Measurements from ENCODE around the gene PCGF5.
A peak's percentile ranks its signal among the peaks of the same experiment; 100 is the strongest.
"Not testable (repeated sequence)": the region's sequence is repeated elsewhere in the genome, so short reads cannot be mapped to it uniquely, and the experiment has no call there.

PCGF5 gene

GRCh38 chr10:91289305-91289704, 68.8 kb downstream of the PCGF5 start:
- H3K9me3 Mint-ChIP-seq = no peaks in the 10 kb centered on the region
- peaks cover 7% of the 10 kb centered on the region for H3K27me3 Mint-ChIP-seq
- H3K27ac Mint-ChIP-seq = no peak overlapping the region
- H3K4me3 Mint-ChIP-seq = no peak overlapping the region
- ATAC-seq = no peak
- no peak for DNase-seq
- no peaks in the 10 kb centered on the region for H3K4me1 Mint-ChIP-seq

GRCh38 chr10:91290607-91291006, 70.1 kb downstream of the PCGF5 start:
- Mint-ChIP-seq H3K9me3 (no peaks in the 10 kb centered on the region), H3K27me3 (peaks cover 7% of the 10 kb centered on the region), H3K4me3 (no peak overlapping the region), H3K4me1 (no peaks in the 10 kb centered on the region), H3K27ac (peak overlapping the region in 1 of 2 donors; percentile 10)
- peak; percentile 17 for ATAC-seq
- DNase-seq = no peak

GRCh38 chr10:91294134-91294906, 73.9 kb downstream of the PCGF5 start:
- Mint-ChIP-seq H3K27me3 (peaks cover 7% of the 10 kb centered on the region), H3K9me3 (no peaks in the 10 kb centered on the region), H3K27ac (no peak overlapping the region), H3K4me3 (no peak overlapping the region), H3K4me1 (peaks cover 10% of the 10 kb centered on the region)
- no peak for ATAC-seq
- DNase-seq = no peak

- no peak for ATAC-seq
- H3K4me1 Mint-ChIP-seq = peaks cover 10% of the 10 kb centered on the region
These were observed 74.9 kb downstream of the PCGF5 start for GRCh38 chr10:91295346-91295745.

GRCh38 chr10:91296471-91296870, 76.0 kb downstream of the PCGF5 start:
- no peak for DNase-seq
- Mint-ChIP-seq H3K27me3 (peaks cover 4% of the 10 kb centered on the region), H3K9me3 (no peaks in the 10 kb centered on the region), H3K27ac (no peak overlapping the region), H3K4me3 (no peak overlapping the region), H3K4me1 (peaks cover 10% of the 10 kb centered on the region)
- ATAC-seq = no peak

More at GRCh38 chr10:91295346-91295745, 74.9 kb downstream of the PCGF5 start:
- peaks cover 7% of the 10 kb centered on the region for H3K27me3 Mint-ChIP-seq
- H3K27ac Mint-ChIP-seq = peak overlapping the region in 1 of 2 donors; percentile 39
- no peaks in the 10 kb centered on the region for H3K9me3 Mint-ChIP-seq
- H3K4me3 Mint-ChIP-seq = no peak overlapping the region
- DNase-seq = no peak

- H3K4me1 Mint-ChIP-seq = peaks cover 10% of the 10 kb centered on the region
- H3K4me3 Mint-ChIP-seq = peak overlapping the region; percentile 70 to 72
- ATAC-seq = peak; percentile 97
- DNase-seq = peak; percentile 72 to 82
- no peaks in the 10 kb centered on the region for H3K27me3 Mint-ChIP-seq
- no peaks in the 10 kb centered on the region for H3K9me3 Mint-ChIP-seq
- H3K27ac Mint-ChIP-seq = no peak overlapping the region
These were observed 77.9 kb downstream of the PCGF5 start for GRCh38 chr10:91298224-91298871.

GRCh38 chr10:91299999-91300575, 79.6 kb downstream of the PCGF5 start:
- H3K9me3 Mint-ChIP-seq = no peaks in the 10 kb centered on the region
- H3K4me3 Mint-ChIP-seq = no peak overlapping the region
- peaks cover 10% of the 10 kb centered on the region for H3K4me1 Mint-ChIP-seq
- H3K27ac Mint-ChIP-seq = no peak overlapping the region
- DNase-seq (no peak), ATAC-seq (no peak)
- no peaks in the 10 kb centered on the region for H3K27me3 Mint-ChIP-seq

- H3K27me3 Mint-ChIP-seq, H3K27ac Mint-ChIP-seq, H3K9me3 Mint-ChIP-seq, DNase-seq, H3K4me3 Mint-ChIP-seq, ATAC-seq, H3K4me1 Mint-ChIP-seq: not testable (repeated sequence)
These were observed 82.5 kb downstream of the PCGF5 start for GRCh38 chr10:91302946-91303345.

GRCh38 chr10:91305979-91306378, 85.5 kb downstream of the PCGF5 start:
- not testable (repeated sequence) for H3K4me1 Mint-ChIP-seq, H3K27ac Mint-ChIP-seq, ATAC-seq, H3K9me3 Mint-ChIP-seq, DNase-seq, H3K27me3 Mint-ChIP-seq, H3K4me3 Mint-ChIP-seq

- H3K27me3 Mint-ChIP-seq = peaks cover 8% of the 10 kb centered on the region
- H3K9me3 Mint-ChIP-seq = no peaks in the 10 kb centered on the region
- no peak for ATAC-seq
- no peak overlapping the region for H3K27ac Mint-ChIP-seq
- no peak overlapping the region for H3K4me3 Mint-ChIP-seq
- DNase-seq = no peak
- no peaks in the 10 kb centered on the region for H3K4me1 Mint-ChIP-seq
These were observed 87.0 kb downstream of the PCGF5 start for GRCh38 chr10:91307489-91307888.

- H3K4me3 Mint-ChIP-seq = no peak overlapping the region
- no peaks in the 10 kb centered on the region for H3K9me3 Mint-ChIP-seq
- DNase-seq = no peak
- no peak overlapping the region for H3K27ac Mint-ChIP-seq
- H3K27me3 Mint-ChIP-seq = peaks cover 8% of the 10 kb centered on the region
- no peak for ATAC-seq
- peaks cover 6% of the 10 kb centered on the region for H3K4me1 Mint-ChIP-seq
These were observed 89.2 kb downstream of the PCGF5 start for GRCh38 chr10:91309711-91310110.

GRCh38 chr10:91311601-91312381, 91.3 kb downstream of the PCGF5 start:
- Mint-ChIP-seq H3K27me3 (peaks cover 8% of the 10 kb centered on the region), H3K4me3 (no peak overlapping the region)
- DNase-seq = no peak

GRCh38 chr10:91312382-91312733, 91.9 kb downstream of the PCGF5 start:
- ATAC-seq (no peak), DNase-seq (no peak)
- peaks cover 6% of the 10 kb centered on the region for H3K4me1 Mint-ChIP-seq
- H3K27ac Mint-ChIP-seq = no peak overlapping the region
- no peaks in the 10 kb centered on the region for H3K9me3 Mint-ChIP-seq
- H3K27me3 Mint-ChIP-seq = peaks cover 8% of the 10 kb centered on the region
- no peak overlapping the region for H3K4me3 Mint-ChIP-seq

More at GRCh38 chr10:91311601-91312381, 91.3 kb downstream of the PCGF5 start:
- no peak for ATAC-seq
- no peaks in the 10 kb centered on the region for H3K9me3 Mint-ChIP-seq
- no peak overlapping the region for H3K27ac Mint-ChIP-seq
- H3K4me1 Mint-ChIP-seq = peaks cover 6% of the 10 kb centered on the region

- DNase-seq (no peak), ATAC-seq (peak; percentile 48)
- H3K27me3 Mint-ChIP-seq = peaks cover 7% of the 10 kb centered on the region
- H3K9me3 Mint-ChIP-seq = no peaks in the 10 kb centered on the region
- no peak overlapping the region for H3K4me3 Mint-ChIP-seq
- peaks cover 6% of the 10 kb centered on the region for H3K4me1 Mint-ChIP-seq
- H3K27ac Mint-ChIP-seq = no peak overlapping the region
These were observed 93.5 kb downstream of the PCGF5 start for GRCh38 chr10:91313796-91314485.

- H3K27me3 Mint-ChIP-seq = no peaks in the 10 kb centered on the region
- peaks cover 6% of the 10 kb centered on the region for H3K4me1 Mint-ChIP-seq
- H3K9me3 Mint-ChIP-seq = no peaks in the 10 kb centered on the region
- DNase-seq (no peak), ATAC-seq (no peak)
- no peak overlapping the region for H3K4me3 Mint-ChIP-seq
- H3K27ac Mint-ChIP-seq = peak overlapping the region in 1 of 2 donors; percentile 6
These were observed 96.0 kb downstream of the PCGF5 start for GRCh38 chr10:91316486-91316885.
